DND-41 (cell line): ENCODE results near the gene TMEM121B.

Source experiments
- EZH2 ChIP-seq: IDR thresholded peaks from 3 replicates; pipeline ENCODE4 v1.6.1; 2012; ENCODE audit warnings: borderline replicate concordance, low read depth, mild to moderate bottlenecking, moderate library complexity, low read length, inconsistent platforms; ENCODE audit not compliant: severe bottlenecking
- TF ChIP-seq, protein P1 (sequence below): IDR thresholded peaks from 2 replicates; pipeline ENCODE4 v1.5.1; 2012; ENCODE audit warnings: borderline replicate concordance, low read length, moderate library complexity, mild to moderate bottlenecking; ENCODE audit not compliant: poor library complexity, severe bottlenecking; ENCODE audit errors: extremely low read depth

DNA sequence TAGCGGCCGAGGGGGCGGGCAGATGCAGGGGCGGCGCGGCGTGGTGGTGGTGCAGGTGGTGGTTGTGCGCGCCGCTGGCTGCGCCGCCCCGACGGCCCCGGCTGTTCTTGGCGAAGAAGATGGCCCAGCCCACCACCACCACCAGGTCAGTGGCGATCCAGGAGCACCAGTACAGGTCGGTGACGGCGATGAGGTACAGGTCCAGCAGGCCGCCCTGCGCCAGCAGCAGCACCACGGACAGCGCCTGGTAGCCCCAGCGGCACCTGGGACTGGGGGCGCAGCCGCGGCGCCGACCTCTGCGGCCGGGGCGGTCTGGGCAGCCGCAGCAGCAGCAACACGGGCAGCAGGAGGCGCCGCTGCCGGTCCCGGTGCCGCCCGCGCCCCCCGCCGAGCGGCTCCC lies 879 bp downstream of the TMEM121B start:
- TF ChIP-seq, protein P1, sequence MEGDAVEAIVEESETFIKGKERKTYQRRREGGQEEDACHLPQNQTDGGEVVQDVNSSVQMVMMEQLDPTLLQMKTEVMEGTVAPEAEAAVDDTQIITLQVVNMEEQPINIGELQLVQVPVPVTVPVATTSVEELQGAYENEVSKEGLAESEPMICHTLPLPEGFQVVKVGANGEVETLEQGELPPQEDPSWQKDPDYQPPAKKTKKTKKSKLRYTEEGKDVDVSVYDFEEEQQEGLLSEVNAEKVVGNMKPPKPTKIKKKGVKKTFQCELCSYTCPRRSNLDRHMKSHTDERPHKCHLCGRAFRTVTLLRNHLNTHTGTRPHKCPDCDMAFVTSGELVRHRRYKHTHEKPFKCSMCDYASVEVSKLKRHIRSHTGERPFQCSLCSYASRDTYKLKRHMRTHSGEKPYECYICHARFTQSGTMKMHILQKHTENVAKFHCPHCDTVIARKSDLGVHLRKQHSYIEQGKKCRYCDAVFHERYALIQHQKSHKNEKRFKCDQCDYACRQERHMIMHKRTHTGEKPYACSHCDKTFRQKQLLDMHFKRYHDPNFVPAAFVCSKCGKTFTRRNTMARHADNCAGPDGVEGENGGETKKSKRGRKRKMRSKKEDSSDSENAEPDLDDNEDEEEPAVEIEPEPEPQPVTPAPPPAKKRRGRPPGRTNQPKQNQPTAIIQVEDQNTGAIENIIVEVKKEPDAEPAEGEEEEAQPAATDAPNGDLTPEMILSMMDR, result no peak
- TF ChIP-seq EZH2, result no peak
